Muscle layer of colon (tissue), 2 donors: Measurements from ENCODE around the gene SULT2B1.
"Not testable (repeated sequence)": the region's sequence is repeated elsewhere in the genome, so short reads cannot be mapped to it uniquely, and the experiment has no call there.

Source experiments
- H3K27ac ChIP-seq: one replicate; pipeline ENCODE4 v1.7.0; 2013; ENCODE audit warnings: low read depth, mild to moderate bottlenecking, low read length, moderate library complexity
- H3K27me3 ChIP-seq, 2 donors: one replicate each; pipeline ENCODE4 v1.7.0; 2013; ENCODE audit warnings: low read length in 2 of 2, mild to moderate bottlenecking in 2 of 2; ENCODE audit not compliant: insufficient read depth in 2 of 2, control insufficient read depth in 1 of 2
- H3K36me3 ChIP-seq: one replicate; pipeline ENCODE4 v1.7.0; 2013; ENCODE audit warnings: mild to moderate bottlenecking, low read length; ENCODE audit not compliant: insufficient read depth
- H3K4me1 ChIP-seq: one replicate; pipeline ENCODE4 v1.7.0; 2013; ENCODE audit warnings: mild to moderate bottlenecking, low read length; ENCODE audit not compliant: insufficient read depth
- H3K4me3 ChIP-seq, 2 donors: one replicate each; pipeline ENCODE4 v1.7.0; 2013; ENCODE audit warnings: low read length in 2 of 2, low read depth in 1 of 2, mild to moderate bottlenecking in 1 of 2, moderate library complexity in 1 of 2
- H3K9ac ChIP-seq: one replicate; pipeline ENCODE4 v1.7.0; 2013; ENCODE audit warnings: low read length
- H3K9me3 ChIP-seq: one replicate; pipeline ENCODE4 v1.7.0; 2013; ENCODE audit warnings: mild to moderate bottlenecking, low read length
- donor health status: abdominal sarcoma.
- donor health status: Adenocarcinoma of cecum.

The SULT2B1 gene

GRCh38 chr19:48512504-48513288, 39.3 kb upstream of the SULT2B1 start:
- no peak overlapping the region for H3K27ac ChIP-seq
- H3K36me3 ChIP-seq = no peaks in the 10 kb centered on the region
- H3K9me3 ChIP-seq = no peaks in the 10 kb centered on the region
- H3K27me3 ChIP-seq = peaks cover 18 to 42% of the 10 kb centered on the region in 2 donors
- peaks cover 10% of the 10 kb centered on the region for H3K4me1 ChIP-seq
- no peak overlapping the region for H3K9ac ChIP-seq
- H3K4me3 ChIP-seq = no peak overlapping the region

GRCh38 chr19:48513289-48514122, 38.5 kb upstream of the SULT2B1 start:
- peaks cover 18 to 42% of the 10 kb centered on the region in 2 donors for H3K27me3 ChIP-seq
- H3K4me3 ChIP-seq = peak overlapping the region; percentile 46 to 53
- H3K4me1 ChIP-seq = peaks cover 10% of the 10 kb centered on the region
- H3K36me3 ChIP-seq = no peaks in the 10 kb centered on the region
- no peak overlapping the region for H3K27ac ChIP-seq
- no peak overlapping the region for H3K9ac ChIP-seq
- H3K9me3 ChIP-seq = no peaks in the 10 kb centered on the region

- H3K9ac ChIP-seq = no peak overlapping the region
- no peaks in the 10 kb centered on the region for H3K36me3 ChIP-seq
- H3K4me3 ChIP-seq = no peak overlapping the region
- no peak overlapping the region for H3K27ac ChIP-seq
- peaks cover 18 to 42% of the 10 kb centered on the region in 2 donors for H3K27me3 ChIP-seq
- H3K9me3 ChIP-seq = no peaks in the 10 kb centered on the region
- peaks cover 10% of the 10 kb centered on the region for H3K4me1 ChIP-seq
These were observed 37.9 kb upstream of the SULT2B1 start for GRCh38 chr19:48514123-48514458.

- peaks cover 18 to 25% of the 10 kb centered on the region in 2 donors for H3K27me3 ChIP-seq
- H3K9me3 ChIP-seq = no peaks in the 10 kb centered on the region
- peaks cover 3% of the 10 kb centered on the region for H3K4me1 ChIP-seq
- no peak overlapping the region for H3K27ac ChIP-seq
- no peak overlapping the region for H3K4me3 ChIP-seq
- H3K36me3 ChIP-seq = no peaks in the 10 kb centered on the region
- no peak overlapping the region for H3K9ac ChIP-seq
These were observed 35.4 kb upstream of the SULT2B1 start for GRCh38 chr19:48516536-48516935.

GRCh38 chr19:48518207-48518606, 33.8 kb upstream of the SULT2B1 start:
- Histone ChIP-seq H3K36me3 (no peaks in the 10 kb centered on the region), H3K4me1 (peaks cover 3% of the 10 kb centered on the region), H3K9ac (no peak overlapping the region), H3K4me3 (no peak overlapping the region), H3K27me3 (peaks cover 5 to 9% of the 10 kb centered on the region in 2 donors), H3K27ac (no peak overlapping the region), H3K9me3 (no peaks in the 10 kb centered on the region)

- H3K36me3 ChIP-seq, H3K9me3 ChIP-seq, H3K27me3 ChIP-seq, H3K27ac ChIP-seq, H3K4me1 ChIP-seq, H3K4me3 ChIP-seq, H3K9ac ChIP-seq: not testable (repeated sequence)
These were observed 32.5 kb upstream of the SULT2B1 start for GRCh38 chr19:48519426-48519825.

GRCh38 chr19:48520134-48520533, 31.8 kb upstream of the SULT2B1 start:
- H3K9me3 ChIP-seq = peaks cover 4% of the 10 kb centered on the region
- H3K36me3 ChIP-seq = no peaks in the 10 kb centered on the region
- H3K4me3 ChIP-seq = no peak overlapping the region
- no peaks in the 10 kb centered on the region for H3K27me3 ChIP-seq
- no peak overlapping the region for H3K27ac ChIP-seq
- H3K4me1 ChIP-seq = no peaks in the 10 kb centered on the region
- H3K9ac ChIP-seq = no peak overlapping the region

GRCh38 chr19:48524221-48524620, 27.8 kb upstream of the SULT2B1 start:
- Histone ChIP-seq H3K4me1 (no peaks in the 10 kb centered on the region), H3K9ac (no peak overlapping the region), H3K4me3 (no peak overlapping the region), H3K27ac (no peak overlapping the region), H3K27me3 (no peaks in the 10 kb centered on the region), H3K9me3 (peaks cover 4% of the 10 kb centered on the region), H3K36me3 (no peaks in the 10 kb centered on the region)

- Histone ChIP-seq H3K9me3 (peaks cover 4% of the 10 kb centered on the region), H3K9ac (no peak overlapping the region), H3K36me3 (no peaks in the 10 kb centered on the region), H3K4me1 (no peaks in the 10 kb centered on the region), H3K27me3 (no peaks in the 10 kb centered on the region), H3K4me3 (no peak overlapping the region), H3K27ac (no peak overlapping the region)
These were observed 27.2 kb upstream of the SULT2B1 start for GRCh38 chr19:48524732-48525131.

- Histone ChIP-seq H3K27me3 (no peaks in the 10 kb centered on the region), H3K27ac (no peak overlapping the region), H3K4me3 (no peak overlapping the region), H3K9me3 (peaks cover 2% of the 10 kb centered on the region), H3K9ac (no peak overlapping the region), H3K4me1 (no peaks in the 10 kb centered on the region), H3K36me3 (no peaks in the 10 kb centered on the region)
These were observed 22.8 kb upstream of the SULT2B1 start for GRCh38 chr19:48529156-48529555.

- Histone ChIP-seq H3K36me3 (no peaks in the 10 kb centered on the region), H3K27me3 (no peaks in the 10 kb centered on the region), H3K4me1 (no peaks in the 10 kb centered on the region), H3K9ac (no peak overlapping the region), H3K9me3 (no peaks in the 10 kb centered on the region), H3K4me3 (no peak overlapping the region), H3K27ac (no peak overlapping the region)
These were observed 21.8 kb upstream of the SULT2B1 start for GRCh38 chr19:48530066-48530720.
